ENCODE measurements around the gene FOLR3. TPM values are rescaled to one million over a fixed set of nuclear protein-coding genes. Genes with fewer than 3 reads are reported as not detected.
"Not testable (repeated sequence)": the region's sequence is repeated elsewhere in the genome, so short reads cannot be mapped to it uniquely, and the experiment has no call there.

Gene FOLR3
- polyA plus RNA-seq, 1 of the 3 experiments (the other 2 are of a cell fraction), result not detected

DNA sequence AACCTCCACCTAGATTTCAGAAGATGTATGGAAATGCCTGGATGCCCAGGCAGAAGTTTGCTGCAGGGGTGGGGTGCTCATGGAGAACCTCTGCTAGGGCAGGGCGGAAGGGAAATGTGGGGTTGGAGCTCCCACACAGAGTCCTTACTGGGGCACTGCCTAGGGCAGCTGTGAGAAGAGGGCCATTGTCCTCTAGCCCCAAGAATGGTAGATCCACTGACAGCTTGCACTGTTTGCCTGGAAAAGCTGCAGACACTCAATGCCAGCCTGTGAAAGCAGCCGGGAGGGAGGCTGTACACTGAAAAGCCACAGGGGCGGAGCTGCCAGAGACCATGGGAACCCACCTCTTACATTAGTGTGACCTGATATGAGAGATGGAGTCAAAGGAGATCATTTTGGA is 34.2 kb downstream of the FOLR3 start:
- H2AFZ ChIP-seq (ENCODE audit: low read depth); H3K36me3 ChIP-seq (replicated peaks in 1 of 2; ENCODE audit: control insufficient read depth in 1 of 2, insufficient read depth in 2 of 2, low read length in 1 of 2); DNase-seq; H3K27ac ChIP-seq (ENCODE audit: low read depth in 2 of 2, low read length in 1 of 2); H3K27me3 ChIP-seq (ENCODE audit: insufficient read depth); H3K4me3 ChIP-seq (ENCODE audit: low read depth in 2 of 2, low read length in 1 of 2); H3K9me2 ChIP-seq; H3F3A ChIP-seq (replicated peaks; ENCODE audit: insufficient read depth); H3K4me1 ChIP-seq (ENCODE audit: control insufficient read depth in 1 of 2, insufficient read depth in 2 of 2, low read depth in 1 of 2, low read length in 1 of 2); H3K9me3 ChIP-seq; H3K4me2 ChIP-seq; H3K9ac ChIP-seq; H3K79me2 ChIP-seq (ENCODE audit: insufficient read depth); H4K20me1 ChIP-seq (ENCODE audit: insufficient read depth): not testable (repeated sequence)
- WGBS (ENCODE audit: low lambda C conversion rate), result 51% methylated on average over 3 of the region's 3 CpGs
- CTCF ChIA-PET, result interaction anchor here (2.6 to 4.5 kb wide), 2 partner anchors 14 to 25 kb away, joined by 15 to 27 read pairs; no protein-coding TSS in a partner anchor
- POLR2A ChIA-PET, result interaction anchor here (0.6 kb wide), 1 partner anchor 66 kb away, joined by 3 read pairs; no protein-coding TSS in a partner anchor

DNA sequence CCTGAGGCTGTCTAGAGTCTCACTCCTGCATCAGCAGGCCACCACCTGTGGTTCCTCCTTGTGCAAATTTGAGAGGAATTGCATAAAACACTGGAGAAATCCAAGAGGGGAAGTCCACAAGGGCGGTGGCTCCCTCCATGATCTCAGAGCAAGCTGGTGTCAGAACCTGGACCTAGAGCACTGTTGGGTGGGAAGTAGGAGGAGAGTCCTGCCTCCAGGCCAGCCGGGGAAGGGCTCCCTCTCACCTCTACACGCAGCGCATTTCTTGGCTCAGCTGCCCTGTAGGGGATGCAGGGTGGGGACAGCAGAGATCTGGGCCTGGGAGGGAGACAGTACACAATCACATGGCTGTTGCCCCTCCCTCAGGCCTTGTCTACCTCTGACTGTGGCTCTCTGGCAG is 36.5 kb downstream of the FOLR3 start:
- H3K9ac ChIP-seq; DNase-seq; H3K27me3 ChIP-seq (ENCODE audit: insufficient read depth); H3K9me3 ChIP-seq; H3K36me3 ChIP-seq (replicated peaks in 1 of 2; ENCODE audit: control insufficient read depth in 1 of 2, insufficient read depth in 2 of 2, low read length in 1 of 2); H4K20me1 ChIP-seq (ENCODE audit: insufficient read depth); H3K4me1 ChIP-seq (ENCODE audit: control insufficient read depth in 1 of 2, insufficient read depth in 2 of 2, low read depth in 1 of 2, low read length in 1 of 2); H3K9me2 ChIP-seq; H3K4me3 ChIP-seq (ENCODE audit: low read depth in 2 of 2, low read length in 1 of 2); POLR2A ChIA-PET; H3F3A ChIP-seq (replicated peaks; ENCODE audit: insufficient read depth); H3K79me2 ChIP-seq (ENCODE audit: insufficient read depth); H2AFZ ChIP-seq (ENCODE audit: low read depth); H3K27ac ChIP-seq (ENCODE audit: low read depth in 2 of 2, low read length in 1 of 2); H3K4me2 ChIP-seq: not testable (repeated sequence)
- 84% methylated on average over 4 of the region's 4 CpGs for WGBS (ENCODE audit: low lambda C conversion rate)
- CTCF ChIA-PET, result interaction anchor here (0.9 kb wide), 1 partner anchor 28 kb away, joined by 3 read pairs; no protein-coding TSS in a partner anchor

GRCh38 chr11:72173291-72173690 is 37.8 kb downstream of the FOLR3 start:
- H3K9ac ChIP-seq, result no peak overlapping the region
- H3F3A ChIP-seq (replicated peaks; ENCODE audit: insufficient read depth), result no peaks in the 10 kb centered on the region
- H3K79me2 ChIP-seq (ENCODE audit: insufficient read depth), result no peaks in the 10 kb centered on the region
- H3K27me3 ChIP-seq (ENCODE audit: insufficient read depth), result peaks cover 7% of the 10 kb centered on the region; the same call in 1 of the 2 replicates
- H3K4me2 ChIP-seq, result no peak overlapping the region
- TF ChIP-seq EZH2phosphoT487 (IDR thresholded peaks at IDR 0.05; ENCODE audit: borderline replicate concordance, low read depth), result no peak
- TF ChIP-seq SMC3 (IDR thresholded peaks at IDR 0.05; ENCODE audit: low read depth, low read length), result no peak
- no peak for TF ChIP-seq SIN3A (IDR thresholded peaks at IDR 0.05; ENCODE audit: borderline replicate concordance, low read depth, low read length)
- TF ChIP-seq FOXM1 (IDR thresholded peaks at IDR 0.05; ENCODE audit: low read depth), result no peak
- TF ChIP-seq RAD21 (IDR thresholded peaks at IDR 0.05; ENCODE audit: low read length), result no peak
- TF ChIP-seq FOSL2 (IDR thresholded peaks at IDR 0.05; ENCODE audit: borderline replicate concordance, low read depth), result no peak
- TF ChIP-seq PBX3 (IDR thresholded peaks at IDR 0.05), result no peak
- TF ChIP-seq RCOR1 (IDR thresholded peaks at IDR 0.05; ENCODE audit: low read length), result no peak
- no peak for TF ChIP-seq NFIC (IDR thresholded peaks at IDR 0.05; ENCODE audit: borderline replicate concordance)
- H3K27ac ChIP-seq (ENCODE audit: low read depth in 2 of 2, low read length in 1 of 2), result no peak overlapping the region
- no peaks in the 10 kb centered on the region for H3K9me2 ChIP-seq
- DNase-seq, result no peak
- no peaks in the 10 kb centered on the region for H3K9me3 ChIP-seq
- ChIA-PET CTCF (no interaction called here), POLR2A (no interaction called here)
- H3K4me3 ChIP-seq (ENCODE audit: low read depth in 2 of 2, low read length in 1 of 2), result no peak overlapping the region
- H3K36me3 ChIP-seq (replicated peaks in 1 of 2; ENCODE audit: control insufficient read depth in 1 of 2, insufficient read depth in 2 of 2, low read length in 1 of 2), result no peaks in the 10 kb centered on the region
- no peaks in the 10 kb centered on the region for H4K20me1 ChIP-seq (ENCODE audit: insufficient read depth)
- no peak overlapping the region for H2AFZ ChIP-seq (ENCODE audit: low read depth)
- 49% methylated on average over 3 of the region's 3 CpGs for WGBS (ENCODE audit: low lambda C conversion rate)
- H3K4me1 ChIP-seq (ENCODE audit: control insufficient read depth in 1 of 2, insufficient read depth in 2 of 2, low read depth in 1 of 2, low read length in 1 of 2), result no peaks in the 10 kb centered on the region

All from SK-N-SH (cell line).